Type B pancreatic cell (in vitro differentiated cells): ENCODE measurements around the gene PCDHGA8. TPM values are rescaled to one million over a fixed set of nuclear protein-coding genes. Genes with fewer than 3 reads are reported as not detected.
A peak's percentile ranks its signal among the peaks of the same experiment; 100 is the strongest.
"Not testable (repeated sequence)": the region's sequence is repeated elsewhere in the genome, so short reads cannot be mapped to it uniquely, and the experiment has no call there.

Experiments
- DNase-seq: peaks from one replicate; pipeline ENCODE4 v3.0.0; 2021; ENCODE audit warnings: mixed read lengths; ENCODE audit not compliant: unreplicated experiment; ENCODE audit errors: extremely low spot score
- H3K27ac Mint-ChIP-seq: 2 replicates; pipeline ENCODE4 v1.8.0; 2021; ENCODE audit warnings: mild to moderate bottlenecking, mixed read lengths
- H3K27me3 Mint-ChIP-seq: 2 replicates; pipeline ENCODE4 v1.8.0; 2021; ENCODE audit warnings: mixed read lengths
- H3K36me3 Mint-ChIP-seq: 2 replicates; pipeline ENCODE4 v1.8.0; 2021; ENCODE audit warnings: mixed read lengths
- H3K4me1 Mint-ChIP-seq: one replicate; pipeline ENCODE4 v1.8.0; 2021; ENCODE audit warnings: mixed read lengths; ENCODE audit not compliant: unreplicated experiment
- H3K4me3 Mint-ChIP-seq: 2 replicates; pipeline ENCODE4 v1.8.0; 2021; ENCODE audit warnings: mild to moderate bottlenecking, mixed read lengths
- H3K9me3 Mint-ChIP-seq: 2 replicates; pipeline ENCODE4 v1.8.0; 2021; ENCODE audit warnings: mixed read lengths
- long read RNA-seq: library from polyadenylated mRNA; unstranded; transcript quantifications from one replicate; pipeline ENCODE4 v2.0.0, GENCODE V29; 2020
- total RNA-seq: library from RNA; stranded (reverse); gene quantifications from 2 replicates; pipeline ENCODE4 v1.2.1, GENCODE V29; 2021; ENCODE audit warnings: low replicate concordance
- TF ChIP-seq, protein P1 (sequence below): fragments of 200-600 bp; sonication (generic); conservative IDR thresholded peaks from 2 replicates; pipeline ENCODE4 v1.5.0; 2021; ENCODE audit warnings: antibody characterized with exemption, mild to moderate bottlenecking

Gene PCDHGA8
- total RNA-seq, result 1.3 and 2.1 TPM in 2 replicates
- long read RNA-seq, result 0 reads

DNA sequence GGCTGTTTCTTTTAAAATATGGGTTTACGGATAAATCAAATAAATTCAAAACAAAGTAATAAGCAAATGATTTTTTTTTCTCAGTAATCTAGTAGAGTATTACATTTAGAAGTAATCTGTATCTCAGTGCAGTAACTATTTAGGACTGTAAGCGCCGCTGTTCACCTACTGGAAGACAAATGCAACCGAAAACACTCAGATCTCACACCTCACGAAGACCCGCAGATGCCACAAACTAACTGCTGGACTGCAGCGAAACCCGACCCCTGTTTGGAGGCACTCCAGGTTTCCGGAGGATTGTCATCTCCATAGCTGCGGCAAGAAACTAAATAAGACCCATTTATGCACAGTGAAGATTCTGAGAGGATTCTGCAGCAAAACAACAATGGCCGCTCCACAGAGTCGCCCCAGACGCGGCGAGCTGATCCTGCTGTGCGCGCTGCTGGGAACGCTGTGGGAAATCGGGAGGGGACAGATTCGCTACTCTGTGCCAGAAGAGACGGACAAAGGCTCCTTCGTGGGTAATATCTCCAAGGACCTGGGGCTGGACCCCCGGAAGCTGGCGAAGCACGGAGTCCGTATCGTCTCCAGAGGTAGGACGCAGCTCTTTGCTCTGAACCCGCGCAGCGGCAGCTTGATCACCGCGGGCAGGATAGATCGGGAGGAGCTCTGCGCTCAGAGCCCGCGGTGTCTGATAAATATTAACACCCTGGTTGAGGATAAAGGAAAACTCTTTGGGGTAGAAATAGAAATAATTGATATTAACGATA lies at the start of gene PCDHGA8:
Gene PCDHGA8 (plus strand): TSS at position 205 of the 770 bp plus-strand sequence. CDS start 181 bp downstream, at position 386.
- DNase-seq, result no peak
- Mint-ChIP-seq H3K9me3 (peaks cover 14% of the 10 kb centered on the region), H3K36me3 (peaks cover 22% of the 10 kb centered on the region), H3K4me3 (no peak within 1 kb of the TSS), H3K4me1 (no peaks in the 10 kb centered on the region), H3K27ac (no peak within 1 kb of the TSS), H3K27me3 (no peaks in the 10 kb centered on the region)
- TF ChIP-seq, protein P1, sequence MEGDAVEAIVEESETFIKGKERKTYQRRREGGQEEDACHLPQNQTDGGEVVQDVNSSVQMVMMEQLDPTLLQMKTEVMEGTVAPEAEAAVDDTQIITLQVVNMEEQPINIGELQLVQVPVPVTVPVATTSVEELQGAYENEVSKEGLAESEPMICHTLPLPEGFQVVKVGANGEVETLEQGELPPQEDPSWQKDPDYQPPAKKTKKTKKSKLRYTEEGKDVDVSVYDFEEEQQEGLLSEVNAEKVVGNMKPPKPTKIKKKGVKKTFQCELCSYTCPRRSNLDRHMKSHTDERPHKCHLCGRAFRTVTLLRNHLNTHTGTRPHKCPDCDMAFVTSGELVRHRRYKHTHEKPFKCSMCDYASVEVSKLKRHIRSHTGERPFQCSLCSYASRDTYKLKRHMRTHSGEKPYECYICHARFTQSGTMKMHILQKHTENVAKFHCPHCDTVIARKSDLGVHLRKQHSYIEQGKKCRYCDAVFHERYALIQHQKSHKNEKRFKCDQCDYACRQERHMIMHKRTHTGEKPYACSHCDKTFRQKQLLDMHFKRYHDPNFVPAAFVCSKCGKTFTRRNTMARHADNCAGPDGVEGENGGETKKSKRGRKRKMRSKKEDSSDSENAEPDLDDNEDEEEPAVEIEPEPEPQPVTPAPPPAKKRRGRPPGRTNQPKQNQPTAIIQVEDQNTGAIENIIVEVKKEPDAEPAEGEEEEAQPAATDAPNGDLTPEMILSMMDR, result no peak

DNA sequence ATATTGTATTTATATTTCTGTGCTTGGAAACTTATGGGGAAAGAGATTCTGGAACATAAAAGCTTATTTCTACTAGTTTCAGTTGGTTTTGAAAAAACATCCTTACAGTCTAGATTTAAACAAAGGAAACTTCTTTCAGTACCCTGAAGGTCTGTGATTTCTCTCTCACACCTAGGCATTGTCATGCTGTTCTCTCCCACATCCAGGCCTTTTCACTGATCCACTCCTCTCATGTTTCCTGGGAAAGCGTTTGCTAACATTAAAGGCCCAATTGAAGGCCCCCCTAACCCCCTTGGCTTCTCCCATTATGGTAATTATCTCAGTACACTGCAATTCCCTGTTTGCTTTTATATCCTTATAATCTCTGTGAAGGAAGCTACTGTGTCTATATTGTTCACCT lies 49.7 kb upstream of the PCDHGA8 start:
- no peaks in the 10 kb centered on the region for H3K4me1 Mint-ChIP-seq
- no peak for DNase-seq
- TF ChIP-seq, protein P1, result no peak
- H3K36me3 Mint-ChIP-seq, result no peaks in the 10 kb centered on the region
- H3K9me3 Mint-ChIP-seq, result peaks cover 21% of the 10 kb centered on the region
- no peaks in the 10 kb centered on the region for H3K27me3 Mint-ChIP-seq
- no peak overlapping the region for H3K27ac Mint-ChIP-seq
- no peak overlapping the region for H3K4me3 Mint-ChIP-seq

DNA sequence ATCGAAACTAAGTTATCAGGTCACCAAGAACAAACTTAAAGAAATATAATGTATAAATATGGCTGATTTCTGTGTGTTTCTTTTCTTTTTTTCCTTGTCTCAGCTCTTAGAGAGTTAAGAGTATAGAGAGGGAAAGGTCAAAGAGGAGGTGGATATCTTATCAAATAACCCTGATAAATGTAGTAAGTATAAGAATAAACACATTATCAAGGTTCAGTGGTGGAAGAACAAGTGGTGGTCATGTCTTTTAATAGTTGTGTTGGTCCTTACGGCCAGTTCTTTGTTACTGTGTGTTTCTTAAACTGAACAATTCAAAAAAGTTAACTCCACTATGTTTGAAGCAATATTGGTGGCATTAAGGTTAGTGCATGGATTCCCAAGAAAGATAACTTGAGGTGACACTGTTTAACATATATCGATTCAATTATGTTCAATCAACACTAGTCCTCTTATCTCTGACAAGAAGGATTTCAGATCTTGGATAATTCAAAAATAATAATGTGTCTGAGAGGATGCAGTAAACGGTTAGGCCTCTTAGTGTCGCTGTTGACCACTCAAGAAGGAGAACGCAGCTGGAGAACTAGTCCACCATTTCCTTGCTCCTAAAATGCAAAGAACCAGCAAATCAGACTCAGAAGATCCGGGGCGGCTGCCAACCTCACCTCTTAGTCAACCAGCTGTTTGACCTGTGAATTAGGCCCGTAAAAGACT lies 49.0 kb upstream of the PCDHGA8 start, which contains the start of gene PCDHGA3:
Gene PCDHGA3 (plus strand): TSS at position 588 of the 711 bp plus-strand sequence. CDS start 205 bp downstream, outside the sequence.
- Mint-ChIP-seq H3K4me1 (no peaks in the 10 kb centered on the region), H3K36me3 (no peaks in the 10 kb centered on the region), H3K9me3 (peaks cover 16% of the 10 kb centered on the region), H3K27me3 (no peaks in the 10 kb centered on the region), H3K4me3 (peak within 1 kb of the TSS; percentile 84), H3K27ac (no peak within 1 kb of the TSS)
- DNase-seq, result no peak
- TF ChIP-seq, protein P1, result peak; percentile 39

DNA sequence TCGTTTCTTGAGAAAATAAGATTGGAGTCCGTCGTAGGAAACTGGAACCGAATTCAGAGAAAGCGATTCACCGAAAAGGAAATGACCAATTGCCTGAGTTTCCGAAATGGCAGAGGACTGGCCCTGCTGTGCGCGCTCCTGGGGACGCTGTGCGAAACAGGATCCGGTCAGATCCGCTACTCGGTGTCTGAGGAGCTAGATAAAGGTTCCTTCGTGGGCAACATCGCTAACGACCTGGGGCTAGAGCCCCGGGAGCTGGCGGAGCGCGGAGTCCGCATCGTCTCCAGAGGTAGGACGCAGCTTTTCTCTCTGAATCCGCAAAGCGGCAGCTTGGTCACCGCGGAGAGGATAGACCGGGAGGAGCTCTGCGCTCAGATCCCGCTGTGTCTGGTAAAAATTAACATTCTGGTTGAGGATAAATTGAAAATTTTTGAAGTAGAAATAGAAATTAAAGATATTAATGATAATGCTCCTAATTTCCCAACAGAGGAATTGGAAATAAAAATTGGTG lies 48.4 kb upstream of the PCDHGA8 start:
- Mint-ChIP-seq H3K4me3 (peak overlapping the region; percentile 84), H3K9me3 (peaks cover 14% of the 10 kb centered on the region), H3K36me3 (no peaks in the 10 kb centered on the region), H3K4me1 (no peaks in the 10 kb centered on the region), H3K27ac (no peak overlapping the region), H3K27me3 (no peaks in the 10 kb centered on the region)
- TF ChIP-seq, protein P1, result peak; percentile 4
- no peak for DNase-seq

DNA sequence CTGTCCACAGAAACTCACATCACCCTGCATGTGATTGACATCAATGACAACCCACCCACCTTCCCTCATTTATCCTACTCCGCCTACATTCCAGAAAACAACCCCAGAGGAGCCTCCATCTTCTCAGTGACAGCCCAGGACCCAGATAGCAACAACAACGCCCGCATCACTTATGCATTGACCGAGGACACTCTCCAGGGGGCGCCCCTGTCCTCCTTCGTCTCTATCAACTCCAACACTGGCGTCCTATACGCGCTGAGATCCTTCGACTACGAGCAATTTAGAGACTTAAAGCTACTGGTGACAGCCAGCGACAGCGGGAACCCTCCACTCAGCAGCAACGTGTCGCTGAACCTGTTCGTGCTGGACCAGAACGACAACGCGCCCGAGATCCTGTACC lies 47.1 kb upstream of the PCDHGA8 start:
- TF ChIP-seq, protein P1, result no peak
- Mint-ChIP-seq H3K4me3 (no peak overlapping the region), H3K9me3 (peaks cover 20% of the 10 kb centered on the region), H3K27me3 (no peaks in the 10 kb centered on the region), H3K27ac (no peak overlapping the region), H3K36me3 (peaks cover 3% of the 10 kb centered on the region), H3K4me1 (no peaks in the 10 kb centered on the region)
- DNase-seq, result no peak

DNA sequence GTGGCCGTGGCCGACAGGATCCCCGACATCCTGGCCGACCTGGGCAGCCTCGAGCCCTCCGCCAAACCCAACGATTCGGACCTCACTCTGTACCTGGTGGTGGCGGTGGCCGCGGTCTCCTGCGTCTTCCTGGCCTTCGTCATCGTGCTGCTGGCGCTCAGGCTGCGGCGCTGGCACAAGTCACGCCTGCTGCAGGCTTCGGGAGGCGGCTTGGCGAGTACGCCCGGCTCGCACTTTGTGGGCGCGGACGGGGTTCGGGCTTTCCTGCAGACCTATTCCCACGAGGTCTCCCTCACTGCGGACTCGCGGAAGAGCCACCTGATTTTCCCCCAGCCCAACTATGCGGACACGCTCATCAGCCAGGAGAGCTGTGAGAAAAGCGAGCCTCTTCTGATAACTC lies 46.4 kb upstream of the PCDHGA8 start:
- not testable (repeated sequence) for H3K27me3 Mint-ChIP-seq, H3K4me3 Mint-ChIP-seq, H3K4me1 Mint-ChIP-seq, DNase-seq, H3K36me3 Mint-ChIP-seq, H3K27ac Mint-ChIP-seq
- H3K9me3 Mint-ChIP-seq, result peaks cover 21% of the 10 kb centered on the region
